ENCODE measurements around the gene NFS1. TPM values are rescaled to one million over a fixed set of nuclear protein-coding genes. Genes with fewer than 3 reads are reported as not detected.

Gene NFS1
- total and polyA plus RNA-seq, 2 donors (not counting 1 experiment from before 2014, with no cell fraction given) = 29.0 to 30.6 TPM

DNA sequence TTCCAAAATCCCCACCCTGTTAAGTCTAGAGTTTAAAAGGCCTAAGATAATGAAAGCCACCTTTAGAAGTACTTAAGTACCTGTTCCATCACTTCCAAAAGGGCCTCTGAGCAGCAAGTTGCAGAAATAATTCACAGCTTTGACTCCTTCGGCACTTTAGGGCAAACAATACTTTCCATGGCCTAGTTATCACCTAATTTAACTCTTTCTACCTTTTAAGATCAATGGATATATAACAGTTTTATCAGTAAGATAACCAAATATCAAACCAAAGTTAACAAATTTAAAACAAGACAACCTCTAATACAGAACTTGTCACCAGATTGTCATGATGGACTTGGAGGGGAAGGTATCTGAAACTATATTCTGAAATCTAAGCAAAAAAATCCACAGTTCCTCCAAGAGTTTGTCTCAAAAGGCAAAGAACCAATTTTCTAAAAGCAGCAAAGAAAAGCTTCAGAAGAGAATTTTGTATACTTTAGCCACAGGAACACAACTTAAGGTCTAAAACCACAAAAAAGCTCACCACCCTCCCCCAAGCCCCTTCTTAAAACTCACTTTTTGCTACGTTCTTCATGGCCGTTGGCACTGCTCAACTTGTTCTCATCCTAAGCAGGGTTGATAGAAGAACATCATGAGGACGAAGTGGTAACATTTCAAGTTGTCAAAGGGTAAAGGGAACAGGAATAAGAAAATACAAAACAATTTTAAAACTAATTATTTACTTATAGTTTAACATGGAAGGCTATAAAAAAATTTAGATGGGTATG is 39.4 kb upstream of the NFS1 start:
- Histone ChIP-seq H3K4me2 (replicated peaks; ENCODE audit: low read depth, low read length, poor library complexity, severe bottlenecking) (peak overlapping the region; percentile 27), H3K9ac (ENCODE audit: low read length) (no peak overlapping the region), H3K4me3 (ENCODE audit: control extremely low read depth in 1 of 5, extremely low read depth in 1 of 5, insufficient read depth in 1 of 5, low read depth in 2 of 5, low read length in 4 of 5) (no peak overlapping the region), H4K20me1 (ENCODE audit: control insufficient read depth, insufficient read depth, low read length, poor library complexity, severe bottlenecking) (peaks cover 74% of the 10 kb centered on the region), H2AFZ (ENCODE audit: insufficient read depth, low read depth, low read length, poor library complexity, severe bottlenecking) (no peak overlapping the region), H3K4me1 (ENCODE audit: control insufficient read depth in 2 of 2, insufficient read depth in 2 of 2, low read length in 2 of 2) (peaks cover 41 to 47% of the 10 kb centered on the region in 2 donors), H3K27me3 (replicated peaks in 1 of 4; ENCODE audit: control extremely low read depth in 1 of 4, control insufficient read depth in 3 of 4, insufficient read depth in 4 of 4, low read length in 3 of 4) (no peaks in the 10 kb centered on the region), H3K79me2 (ENCODE audit: control insufficient read depth, insufficient read depth, low read length) (peaks cover 84% of the 10 kb centered on the region), H3K36me3 (replicated peaks in 1 of 2; ENCODE audit: control extremely low read depth in 1 of 2, control insufficient read depth in 1 of 2, extremely low read depth in 1 of 2, insufficient read depth in 2 of 2, low read length in 1 of 2) (peaks cover 2 to 66% of the 10 kb centered on the region in 2 experiments), H3K9me3 (ENCODE audit: control extremely low read depth in 1 of 3, control insufficient read depth in 2 of 3, insufficient read depth in 1 of 3, low read length in 2 of 3) (no peaks in the 10 kb centered on the region), H3K27ac (ENCODE audit: low read length in 2 of 2) (peak overlapping the region in 1 of 2 donors; percentile 16)
- ChIA-PET POLR2A (interaction anchor here (0.7 kb wide), 1 partner anchor 34 kb away, joined by 8 read pairs; no protein-coding TSS in a partner anchor), CTCF (interaction anchor here (1.4 to 2.6 kb wide), 4 partner anchors 25 to 146 kb away, joined by 5 to 8 read pairs (median 5); partner anchors contain the start of gene PHF20)
- TF ChIP-seq, protein P1, sequence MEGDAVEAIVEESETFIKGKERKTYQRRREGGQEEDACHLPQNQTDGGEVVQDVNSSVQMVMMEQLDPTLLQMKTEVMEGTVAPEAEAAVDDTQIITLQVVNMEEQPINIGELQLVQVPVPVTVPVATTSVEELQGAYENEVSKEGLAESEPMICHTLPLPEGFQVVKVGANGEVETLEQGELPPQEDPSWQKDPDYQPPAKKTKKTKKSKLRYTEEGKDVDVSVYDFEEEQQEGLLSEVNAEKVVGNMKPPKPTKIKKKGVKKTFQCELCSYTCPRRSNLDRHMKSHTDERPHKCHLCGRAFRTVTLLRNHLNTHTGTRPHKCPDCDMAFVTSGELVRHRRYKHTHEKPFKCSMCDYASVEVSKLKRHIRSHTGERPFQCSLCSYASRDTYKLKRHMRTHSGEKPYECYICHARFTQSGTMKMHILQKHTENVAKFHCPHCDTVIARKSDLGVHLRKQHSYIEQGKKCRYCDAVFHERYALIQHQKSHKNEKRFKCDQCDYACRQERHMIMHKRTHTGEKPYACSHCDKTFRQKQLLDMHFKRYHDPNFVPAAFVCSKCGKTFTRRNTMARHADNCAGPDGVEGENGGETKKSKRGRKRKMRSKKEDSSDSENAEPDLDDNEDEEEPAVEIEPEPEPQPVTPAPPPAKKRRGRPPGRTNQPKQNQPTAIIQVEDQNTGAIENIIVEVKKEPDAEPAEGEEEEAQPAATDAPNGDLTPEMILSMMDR (IDR thresholded peaks at IDR 0.05) = no peak
- no peak for TF ChIP-seq EZH2 (IDR thresholded peaks at IDR 0.05; ENCODE audit: borderline replicate concordance, insufficient read depth, low read depth, low read length, poor library complexity, severe bottlenecking)
- peak overlapping the region; percentile 26 for H3K4me3 Mint-ChIP-seq
- peaks cover 59% of the 10 kb centered on the region for H3K4me1 Mint-ChIP-seq
- DNase-seq = no peak
- no peak for ATAC-seq (ENCODE audit: low read depth)
- intact Hi-C loops (cut with micrococcal nuclease) = no loop called here
- H3K27me3 Mint-ChIP-seq = no peaks in the 10 kb centered on the region
- no peaks in the 10 kb centered on the region for H3K9me3 Mint-ChIP-seq (ENCODE audit: insufficient read depth)
- no CpG with 5 or more reads among the region's 4 CpGs for WGBS (ENCODE audit: insufficient coverage)
- H3K27ac Mint-ChIP-seq = no peak overlapping the region

DNA sequence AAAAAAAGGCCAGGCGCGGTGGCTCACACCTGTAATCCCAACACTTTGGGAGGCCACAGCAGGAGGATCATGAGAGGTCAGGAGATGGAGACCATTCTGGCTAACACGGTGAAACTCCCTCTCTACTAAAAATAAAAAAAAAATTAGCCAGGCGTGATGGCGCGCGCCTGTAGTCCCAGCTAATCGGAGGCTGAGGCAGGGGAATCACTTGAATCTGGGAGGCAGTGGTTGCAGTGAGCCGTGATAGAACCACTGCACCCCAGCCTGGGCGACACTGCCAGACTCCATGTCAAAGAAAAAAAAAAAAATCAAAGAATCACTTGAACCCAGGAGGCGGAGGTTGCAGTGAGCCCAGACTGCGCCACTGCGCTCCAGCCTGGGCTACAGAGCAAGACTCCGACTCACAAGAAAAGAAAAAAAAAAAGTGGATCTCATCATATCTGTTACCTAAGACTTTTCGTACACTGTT is 38.7 kb upstream of the NFS1 start:
- peaks cover 2 to 73% of the 10 kb centered on the region in 2 experiments for H3K36me3 ChIP-seq (replicated peaks in 1 of 2; ENCODE audit: control extremely low read depth in 1 of 2, control insufficient read depth in 1 of 2, extremely low read depth in 1 of 2, insufficient read depth in 2 of 2, low read length in 1 of 2)
- ATAC-seq (ENCODE audit: low read depth) (no peak), DNase-seq (no peak)
- H3K9ac ChIP-seq (ENCODE audit: low read length) = no peak overlapping the region
- no peaks in the 10 kb centered on the region for H3K9me3 ChIP-seq (ENCODE audit: control extremely low read depth in 1 of 3, control insufficient read depth in 2 of 3, insufficient read depth in 1 of 3, low read length in 2 of 3)
- H4K20me1 ChIP-seq (ENCODE audit: control insufficient read depth, insufficient read depth, low read length, poor library complexity, severe bottlenecking) = peaks cover 81% of the 10 kb centered on the region
- no peak overlapping the region for H3K4me2 ChIP-seq (replicated peaks; ENCODE audit: low read depth, low read length, poor library complexity, severe bottlenecking)
- peaks cover 91% of the 10 kb centered on the region for H3K79me2 ChIP-seq (ENCODE audit: control insufficient read depth, insufficient read depth, low read length)
- CTCF ChIA-PET = interaction anchor here (2.2 to 2.6 kb wide), 2 partner anchors 30 to 34 kb away, joined by 5 to 8 read pairs; partner anchors contain the start of gene PHF20
- H2AFZ ChIP-seq (ENCODE audit: insufficient read depth, low read depth, low read length, poor library complexity, severe bottlenecking) = no peak overlapping the region
- no peaks in the 10 kb centered on the region for H3K27me3 Mint-ChIP-seq
- peaks cover 35 to 43% of the 10 kb centered on the region in 2 donors for H3K4me1 ChIP-seq (ENCODE audit: control insufficient read depth in 2 of 2, insufficient read depth in 2 of 2, low read length in 2 of 2)
- H3K9me3 Mint-ChIP-seq (ENCODE audit: insufficient read depth) = no peaks in the 10 kb centered on the region
- H3K4me1 Mint-ChIP-seq = peaks cover 54% of the 10 kb centered on the region
- H3K27me3 ChIP-seq (replicated peaks in 1 of 4; ENCODE audit: control extremely low read depth in 1 of 4, control insufficient read depth in 3 of 4, insufficient read depth in 4 of 4, low read length in 3 of 4) = no peaks in the 10 kb centered on the region
- TF ChIP-seq, protein P1 (IDR thresholded peaks at IDR 0.05) = no peak
- no peak for TF ChIP-seq EZH2 (IDR thresholded peaks at IDR 0.05; ENCODE audit: borderline replicate concordance, insufficient read depth, low read depth, low read length, poor library complexity, severe bottlenecking)
- intact Hi-C loops (cut with micrococcal nuclease) = no loop called here
- H3K27ac ChIP-seq (ENCODE audit: low read length in 2 of 2) = no peak overlapping the region
- 93% methylated on average over 10 of the region's 15 CpGs for WGBS (ENCODE audit: insufficient coverage)
- no peak overlapping the region for H3K4me3 ChIP-seq (ENCODE audit: control extremely low read depth in 1 of 5, extremely low read depth in 1 of 5, insufficient read depth in 1 of 5, low read depth in 2 of 5, low read length in 4 of 5)
- no peak overlapping the region for H3K27ac Mint-ChIP-seq
- peak overlapping the region; percentile 26 for H3K4me3 Mint-ChIP-seq
- POLR2A ChIA-PET = interaction anchor here (0.7 kb wide), 1 partner anchor 35 kb away, joined by 8 read pairs; no protein-coding TSS in a partner anchor
